Left ventricle myocardium superior (tissue), 1 donor: ENCODE data around the gene CXCL3. TPM values are rescaled to one million over a fixed set of nuclear protein-coding genes. Genes with fewer than 3 reads are reported as not detected.
"Not testable (repeated sequence)": the region's sequence is repeated elsewhere in the genome, so short reads cannot be mapped to it uniquely, and the experiment has no call there.

Experiments
- ATAC-seq: fragments of 200-7000 bp; cut with Tn5 transposase; one replicate; pipeline ENCODE4 v1.9.1; 2020; ENCODE audit warnings: mild to moderate bottlenecking, moderate library complexity
- DNase-seq: peaks from one replicate; pipeline ENCODE4 v3.0.0-alpha.2; 2020
- intact Hi-C: fragments of 100-400 bp; cut with micrococcal nuclease; formaldehyde crosslinking; loops from one replicate; pipeline ENCODE4 v1.11.0; 2022
- long read RNA-seq: library from polyadenylated mRNA; unstranded; transcript quantifications from one replicate; pipeline ENCODE4 v2.0.0, GENCODE V29; 2021
- total RNA-seq: library from RNA; stranded (reverse); fragmentation: NEBNext Ultra II Directional; extraction: Animal tissue kit (Norgen Biotek cat#: 25700); gene quantifications from one replicate; pipeline ENCODE4 v1.2.1, GENCODE V29; 2021
- donor health status: DM: no; HTN: yes; CAD: no; lungs with severe emphysema.

CXCL3 gene
- 1.3 TPM for total RNA-seq
- long read RNA-seq, result 0 reads

DNA sequence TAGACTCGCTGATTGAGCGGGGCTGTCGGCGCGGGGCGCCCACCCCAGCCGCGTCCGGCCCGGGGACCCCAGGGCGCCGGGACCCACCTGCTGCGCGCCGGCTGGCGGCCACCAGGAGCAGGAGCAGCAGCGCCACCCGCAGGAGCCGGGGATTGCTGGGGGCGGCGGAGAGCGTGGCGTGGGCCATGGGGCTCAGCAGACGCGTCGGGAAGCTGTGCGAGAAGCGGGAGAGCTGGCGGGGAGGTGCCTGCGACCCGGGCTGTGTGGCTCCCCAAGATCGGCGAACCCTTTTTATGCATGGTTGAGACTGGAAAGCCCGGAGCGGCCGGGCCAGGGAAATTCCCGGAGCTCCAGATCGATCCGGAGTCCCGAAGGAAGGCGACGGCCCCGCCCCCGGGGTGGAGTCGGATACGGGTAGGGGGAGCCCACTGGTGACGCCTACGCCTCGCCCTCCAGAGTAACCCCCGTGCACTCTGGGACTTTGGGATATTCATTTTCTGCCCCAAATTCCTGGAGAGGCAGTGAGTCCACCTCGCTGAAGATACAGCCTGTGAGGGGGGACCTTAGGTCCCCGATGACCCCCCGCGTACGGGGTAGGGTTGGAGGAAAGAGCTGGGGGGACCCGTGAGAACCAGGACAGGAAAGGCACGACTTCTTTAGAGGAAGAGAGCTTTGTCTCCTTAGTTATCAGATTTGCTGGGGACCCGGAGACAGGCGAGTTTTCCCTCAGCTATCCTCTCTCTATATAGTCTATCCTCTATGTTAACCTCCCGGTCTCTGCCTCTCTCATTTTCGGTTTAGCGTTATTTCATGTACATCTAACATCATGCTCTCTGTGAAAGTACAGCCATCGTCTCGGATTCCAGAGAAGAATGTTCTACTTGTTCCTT is at the start of gene CXCL3:
CXCL3 (minus strand) TSS at position 265 of the 890 bp plus-strand sequence; CDS start at position 187, 78 bp downstream.
- DNase-seq (peak; percentile 82), ATAC-seq (peak; percentile 96)
- intact Hi-C loops, result loop anchor here (10.0 kb wide), 1 partner anchor 96 kb away; no protein-coding TSS in a partner anchor

DNA sequence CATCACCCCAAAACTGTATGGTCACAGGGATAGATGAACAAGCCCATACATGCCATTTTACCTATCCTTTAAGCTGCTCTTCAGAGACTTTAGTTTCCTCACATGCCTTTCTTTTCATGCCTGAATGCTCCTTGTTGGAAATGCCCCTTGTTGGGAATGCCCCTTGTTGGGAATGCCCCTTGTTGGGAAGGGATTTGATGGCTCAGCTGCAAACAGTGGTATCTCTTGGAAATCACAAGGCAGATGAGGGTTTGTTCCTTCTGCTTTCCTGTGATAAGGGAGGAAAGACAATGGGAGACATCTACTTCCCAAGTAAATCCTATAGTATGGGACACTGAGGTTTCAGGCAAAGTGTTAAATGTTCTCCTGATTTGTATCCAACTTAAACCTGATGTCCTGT is 49.0 kb upstream of the CXCL3 start:
- DNase-seq (no peak), ATAC-seq (no peak)
- intact Hi-C loops, result no loop called here

- no peak for ATAC-seq
- DNase-seq, result no peak
- intact Hi-C loops, result no loop called here
These were observed 47.2 kb upstream of the CXCL3 start for GRCh38 chr4:74085669-74086068.

- DNase-seq (no peak), ATAC-seq (no peak)
- intact Hi-C loops, result no loop called here
These were observed 46.5 kb upstream of the CXCL3 start for GRCh38 chr4:74084984-74085383.

- intact Hi-C loops, result no loop called here
- no peak for ATAC-seq
These were observed 45.1 kb upstream of the CXCL3 start for GRCh38 chr4:74083546-74083945.

GRCh38 chr4:74081035-74081434 is 42.5 kb upstream of the CXCL3 start:
- intact Hi-C loops, result no loop called here
- DNase-seq, result no peak
- no peak for ATAC-seq

More at GRCh38 chr4:74083546-74083945, 45.1 kb upstream of the CXCL3 start:
- DNase-seq, result no peak

GRCh38 chr4:74080351-74080750 is 41.9 kb upstream of the CXCL3 start:
- DNase-seq, intact Hi-C loops, ATAC-seq: not testable (repeated sequence)

DNA sequence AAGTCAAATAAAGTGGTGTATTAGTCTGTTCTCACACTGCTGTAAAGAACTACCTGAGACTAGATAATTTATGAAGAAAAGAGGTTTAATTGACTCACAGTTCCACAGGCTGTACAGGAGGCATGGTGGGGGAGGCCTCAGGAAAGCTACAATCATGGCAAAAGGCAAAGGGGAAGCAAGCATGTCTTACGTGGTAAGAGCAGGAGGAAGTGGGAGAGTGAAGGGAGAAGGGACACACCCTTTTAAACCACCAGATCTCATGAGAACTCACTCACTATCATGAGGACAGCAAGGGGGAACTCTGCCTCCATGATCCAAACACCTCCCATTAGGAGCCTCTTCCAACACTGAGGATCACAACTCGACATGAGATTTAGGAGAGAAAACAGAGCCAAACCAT is 40.5 kb upstream of the CXCL3 start:
- intact Hi-C loops, ATAC-seq, DNase-seq: not testable (repeated sequence)

- DNase-seq, result no peak
- ATAC-seq, result no peak
- intact Hi-C loops, result no loop called here
These were observed 34.9 kb upstream of the CXCL3 start for GRCh38 chr4:74073358-74073757.

- DNase-seq (no peak), ATAC-seq (no peak)
- intact Hi-C loops, result no loop called here
These were observed 34.2 kb upstream of the CXCL3 start for GRCh38 chr4:74072739-74073138.

- ATAC-seq, result no peak
These were observed 29.1 kb upstream of the CXCL3 start for GRCh38 chr4:74067586-74067985.

GRCh38 chr4:74066232-74066631 is 27.7 kb upstream of the CXCL3 start:
- DNase-seq (no peak), ATAC-seq (no peak)
- intact Hi-C loops, result no loop called here

More at GRCh38 chr4:74067586-74067985, 29.1 kb upstream of the CXCL3 start:
- intact Hi-C loops, result no loop called here
- no peak for DNase-seq

- ATAC-seq (no peak), DNase-seq (no peak)
- intact Hi-C loops, result no loop called here
These were observed 26.7 kb upstream of the CXCL3 start for GRCh38 chr4:74065115-74065642.

- no peak for ATAC-seq
- intact Hi-C loops, result no loop called here
These were observed 25.4 kb upstream of the CXCL3 start for GRCh38 chr4:74063859-74064258.

DNA sequence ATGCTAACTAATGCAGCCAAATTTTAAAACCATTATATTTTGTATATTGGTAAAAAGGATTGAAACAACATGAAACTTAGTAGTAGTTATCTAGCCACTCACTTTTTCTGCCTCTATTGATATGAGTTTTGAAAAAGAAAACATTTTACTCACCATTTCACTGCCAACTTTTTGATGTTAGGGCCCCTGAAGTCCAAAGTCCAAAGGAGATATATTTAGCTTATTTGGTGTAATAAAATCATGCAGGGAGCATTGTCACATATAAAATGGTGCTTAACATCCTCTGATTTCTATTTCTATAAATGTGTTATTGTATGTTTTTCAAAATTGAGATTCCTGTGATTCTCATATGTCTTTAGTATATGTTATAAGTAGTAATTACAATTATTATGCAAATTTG is 24.5 kb upstream of the CXCL3 start:
- ATAC-seq (no peak), DNase-seq (no peak)
- intact Hi-C loops, result no loop called here

More at GRCh38 chr4:74063859-74064258, 25.4 kb upstream of the CXCL3 start:
- no peak for DNase-seq

GRCh38 chr4:74061430-74061829 is 22.9 kb upstream of the CXCL3 start:
- intact Hi-C loops, result no loop called here
- ATAC-seq, result no peak
- no peak for DNase-seq

- intact Hi-C loops, result no loop called here
These were observed 20.8 kb upstream of the CXCL3 start for GRCh38 chr4:74059161-74059829.

GRCh38 chr4:74058048-74058651 is 19.7 kb upstream of the CXCL3 start:
- intact Hi-C loops, result no loop called here
- ATAC-seq (no peak), DNase-seq (no peak)

More at GRCh38 chr4:74059161-74059829, 20.8 kb upstream of the CXCL3 start:
- no peak for DNase-seq
- ATAC-seq, result no peak

GRCh38 chr4:74057588-74057987 is 19.1 kb upstream of the CXCL3 start:
- intact Hi-C loops, result no loop called here
- no peak for ATAC-seq
- no peak for DNase-seq
